ENCODE data around the gene TXNDC9.

DNA sequence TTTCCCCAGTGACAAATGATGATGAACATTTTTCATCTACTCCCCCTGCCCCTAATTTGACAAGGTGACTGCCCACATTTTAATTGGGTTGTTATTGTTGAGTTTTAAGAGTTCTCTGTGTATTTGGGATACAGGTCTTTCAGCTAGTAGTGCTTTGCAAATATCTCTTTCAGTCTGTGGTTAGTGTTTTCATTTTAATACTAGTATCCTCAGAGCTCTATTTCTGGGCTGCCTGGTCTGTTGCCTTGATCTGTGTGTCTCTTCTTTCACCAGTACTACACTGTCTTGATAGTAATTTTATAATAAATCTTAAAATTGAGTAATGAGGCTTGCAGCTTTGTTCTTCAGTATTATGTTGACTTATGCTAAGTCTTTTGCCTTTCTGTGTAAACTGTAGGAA lies 20.7 kb upstream of the TXNDC9 start:
- no peak for TF ChIP-seq EZH2phosphoT487 (IDR thresholded peaks at IDR 0.05; ENCODE audit: borderline replicate concordance, low read length)
- TF ChIP-seq, protein P1, sequence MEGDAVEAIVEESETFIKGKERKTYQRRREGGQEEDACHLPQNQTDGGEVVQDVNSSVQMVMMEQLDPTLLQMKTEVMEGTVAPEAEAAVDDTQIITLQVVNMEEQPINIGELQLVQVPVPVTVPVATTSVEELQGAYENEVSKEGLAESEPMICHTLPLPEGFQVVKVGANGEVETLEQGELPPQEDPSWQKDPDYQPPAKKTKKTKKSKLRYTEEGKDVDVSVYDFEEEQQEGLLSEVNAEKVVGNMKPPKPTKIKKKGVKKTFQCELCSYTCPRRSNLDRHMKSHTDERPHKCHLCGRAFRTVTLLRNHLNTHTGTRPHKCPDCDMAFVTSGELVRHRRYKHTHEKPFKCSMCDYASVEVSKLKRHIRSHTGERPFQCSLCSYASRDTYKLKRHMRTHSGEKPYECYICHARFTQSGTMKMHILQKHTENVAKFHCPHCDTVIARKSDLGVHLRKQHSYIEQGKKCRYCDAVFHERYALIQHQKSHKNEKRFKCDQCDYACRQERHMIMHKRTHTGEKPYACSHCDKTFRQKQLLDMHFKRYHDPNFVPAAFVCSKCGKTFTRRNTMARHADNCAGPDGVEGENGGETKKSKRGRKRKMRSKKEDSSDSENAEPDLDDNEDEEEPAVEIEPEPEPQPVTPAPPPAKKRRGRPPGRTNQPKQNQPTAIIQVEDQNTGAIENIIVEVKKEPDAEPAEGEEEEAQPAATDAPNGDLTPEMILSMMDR (conservative IDR thresholded peaks at IDR 0.05; ENCODE audit: low read depth, low read length): no peak
